Nephron progenitor cell (in vitro differentiated cells): ENCODE results near the gene CHMP3.
A peak's percentile ranks its signal among the peaks of the same experiment; 100 is the strongest.

ENCODE experiments used
- DNase-seq: peaks from one replicate; pipeline ENCODE4 v3.0.0; 2021
- H3K27ac Mint-ChIP-seq: 2 replicates; pipeline ENCODE4 v1.8.0; 2021; ENCODE audit warnings: mild to moderate bottlenecking, moderate library complexity, mixed read lengths
- H3K27me3 Mint-ChIP-seq: 2 replicates; pipeline ENCODE4 v1.8.0; 2021; ENCODE audit warnings: mild to moderate bottlenecking, low read depth, mixed read lengths; ENCODE audit not compliant: poor library complexity
- H3K36me3 Mint-ChIP-seq: 2 replicates; pipeline ENCODE4 v1.8.0; 2021; ENCODE audit warnings: low read depth, mixed read lengths
- H3K4me1 Mint-ChIP-seq: 2 replicates; pipeline ENCODE4 v1.8.0; 2021; ENCODE audit warnings: mixed read lengths
- H3K4me3 Mint-ChIP-seq: 2 replicates; pipeline ENCODE4 v1.8.0; 2021; ENCODE audit warnings: mild to moderate bottlenecking, moderate library complexity, mixed read lengths
- H3K9me3 Mint-ChIP-seq: 2 replicates; pipeline ENCODE4 v1.8.0; 2021; ENCODE audit warnings: mild to moderate bottlenecking, moderate library complexity, mixed read lengths
- CTCF ChIP-seq: fragments of 200-600 bp; sonication (generic); IDR thresholded peaks from 2 replicates; pipeline ENCODE4 v1.5.0; 2021; ENCODE audit warnings: antibody characterized with exemption

The CHMP3 gene

GRCh38 chr2:86484385-86484784 is 78.9 kb downstream of the CHMP3 start:
- H3K36me3 Mint-ChIP-seq: peaks cover 95% of the 10 kb centered on the region
- DNase-seq: no peak

GRCh38 chr2:86482034-86482433 is 81.2 kb downstream of the CHMP3 start:
- H3K27me3 Mint-ChIP-seq: peaks cover 3% of the 10 kb centered on the region
- H3K27ac Mint-ChIP-seq: peak overlapping the region; percentile 53
- TF ChIP-seq CTCF: no peak
- no peaks in the 10 kb centered on the region for H3K4me1 Mint-ChIP-seq
- H3K36me3 Mint-ChIP-seq: peaks cover 97% of the 10 kb centered on the region
- no peaks in the 10 kb centered on the region for H3K9me3 Mint-ChIP-seq
- no peak for DNase-seq
- H3K4me3 Mint-ChIP-seq: no peak overlapping the region

More at GRCh38 chr2:86484385-86484784, 78.9 kb downstream of the CHMP3 start:
- H3K4me3 Mint-ChIP-seq: no peak overlapping the region
- H3K4me1 Mint-ChIP-seq: no peaks in the 10 kb centered on the region
- no peaks in the 10 kb centered on the region for H3K9me3 Mint-ChIP-seq
- H3K27ac Mint-ChIP-seq: no peak overlapping the region
- TF ChIP-seq CTCF: no peak
- H3K27me3 Mint-ChIP-seq: no peaks in the 10 kb centered on the region

- no peak for TF ChIP-seq CTCF
- H3K9me3 Mint-ChIP-seq: no peaks in the 10 kb centered on the region
- H3K36me3 Mint-ChIP-seq: peaks cover 94% of the 10 kb centered on the region
- no peak for DNase-seq
- H3K4me1 Mint-ChIP-seq: no peaks in the 10 kb centered on the region
- no peak overlapping the region for H3K4me3 Mint-ChIP-seq
- peaks cover 3% of the 10 kb centered on the region for H3K27me3 Mint-ChIP-seq
- H3K27ac Mint-ChIP-seq: peak overlapping the region; percentile 39
Observed at GRCh38 chr2:86480105-86480504, 83.1 kb downstream of the CHMP3 start.

DNA sequence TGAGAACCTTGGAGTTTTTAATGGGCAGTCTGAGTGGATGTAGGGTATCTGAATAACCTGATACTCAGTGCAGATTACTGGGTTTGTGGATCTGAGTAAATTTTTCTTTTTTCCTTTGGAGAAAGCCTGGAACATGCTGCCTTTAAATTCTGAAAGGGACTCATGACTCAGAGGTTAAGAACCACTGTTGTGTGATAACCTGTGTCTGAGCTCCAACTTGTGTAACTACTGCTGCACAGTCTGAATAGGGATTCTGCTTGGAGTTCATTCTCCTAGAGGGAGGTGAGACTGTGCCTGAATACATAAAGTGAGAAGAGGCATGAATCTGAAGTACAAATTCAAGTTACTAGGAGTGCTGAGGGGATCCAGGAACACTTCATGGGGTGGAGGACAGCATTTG is 85.9 kb downstream of the CHMP3 start:
- H3K4me3 Mint-ChIP-seq: no peak overlapping the region
- peaks cover 86% of the 10 kb centered on the region for H3K36me3 Mint-ChIP-seq
- peaks cover 3% of the 10 kb centered on the region for H3K27me3 Mint-ChIP-seq
- H3K4me1 Mint-ChIP-seq: no peaks in the 10 kb centered on the region
- DNase-seq: no peak
- H3K27ac Mint-ChIP-seq: peak overlapping the region; percentile 69
- no peak for TF ChIP-seq CTCF
- no peaks in the 10 kb centered on the region for H3K9me3 Mint-ChIP-seq

DNA sequence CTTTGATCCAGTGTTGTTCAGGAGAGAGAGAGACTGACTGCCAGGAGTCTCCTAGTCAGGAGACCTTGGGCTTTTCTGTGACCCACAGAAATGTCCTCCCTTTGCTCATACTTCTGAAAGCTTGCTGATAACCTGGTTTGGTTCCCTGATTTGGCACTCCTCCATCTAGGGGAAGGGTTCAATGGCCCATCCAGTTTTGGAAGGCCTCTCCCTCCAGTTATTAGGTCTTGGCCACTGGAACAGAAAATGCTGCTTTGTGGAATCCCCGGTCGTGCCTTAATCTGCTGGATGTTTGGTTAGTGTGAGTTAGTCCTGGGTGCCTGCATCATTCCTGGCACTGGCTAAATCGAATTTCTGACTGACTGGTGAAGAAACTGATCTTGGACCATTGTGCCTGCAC is 86.3 kb downstream of the CHMP3 start:
- Mint-ChIP-seq H3K36me3 (peaks cover 85% of the 10 kb centered on the region), H3K4me1 (no peaks in the 10 kb centered on the region), H3K27ac (no peak overlapping the region), H3K27me3 (peaks cover 3% of the 10 kb centered on the region), H3K9me3 (no peaks in the 10 kb centered on the region), H3K4me3 (no peak overlapping the region)
- no peak for TF ChIP-seq CTCF
- DNase-seq: no peak

- peaks cover 83% of the 10 kb centered on the region for H3K36me3 Mint-ChIP-seq
- no peak overlapping the region for H3K27ac Mint-ChIP-seq
- TF ChIP-seq CTCF: no peak
- no peak overlapping the region for H3K4me3 Mint-ChIP-seq
- peaks cover 3% of the 10 kb centered on the region for H3K27me3 Mint-ChIP-seq
- no peak for DNase-seq
- H3K9me3 Mint-ChIP-seq: no peaks in the 10 kb centered on the region
- no peaks in the 10 kb centered on the region for H3K4me1 Mint-ChIP-seq
Observed at GRCh38 chr2:86476092-86476491, 87.2 kb downstream of the CHMP3 start.
